Measurements from ENCODE around the gene CREB3L1. TPM values are rescaled to one million over a fixed set of nuclear protein-coding genes. Genes with fewer than 3 reads are reported as not detected.

Gene CREB3L1
- total and polyA plus RNA-seq, 2 experiments from 2014 or later, result 8.5 to 10.4 TPM

DNA sequence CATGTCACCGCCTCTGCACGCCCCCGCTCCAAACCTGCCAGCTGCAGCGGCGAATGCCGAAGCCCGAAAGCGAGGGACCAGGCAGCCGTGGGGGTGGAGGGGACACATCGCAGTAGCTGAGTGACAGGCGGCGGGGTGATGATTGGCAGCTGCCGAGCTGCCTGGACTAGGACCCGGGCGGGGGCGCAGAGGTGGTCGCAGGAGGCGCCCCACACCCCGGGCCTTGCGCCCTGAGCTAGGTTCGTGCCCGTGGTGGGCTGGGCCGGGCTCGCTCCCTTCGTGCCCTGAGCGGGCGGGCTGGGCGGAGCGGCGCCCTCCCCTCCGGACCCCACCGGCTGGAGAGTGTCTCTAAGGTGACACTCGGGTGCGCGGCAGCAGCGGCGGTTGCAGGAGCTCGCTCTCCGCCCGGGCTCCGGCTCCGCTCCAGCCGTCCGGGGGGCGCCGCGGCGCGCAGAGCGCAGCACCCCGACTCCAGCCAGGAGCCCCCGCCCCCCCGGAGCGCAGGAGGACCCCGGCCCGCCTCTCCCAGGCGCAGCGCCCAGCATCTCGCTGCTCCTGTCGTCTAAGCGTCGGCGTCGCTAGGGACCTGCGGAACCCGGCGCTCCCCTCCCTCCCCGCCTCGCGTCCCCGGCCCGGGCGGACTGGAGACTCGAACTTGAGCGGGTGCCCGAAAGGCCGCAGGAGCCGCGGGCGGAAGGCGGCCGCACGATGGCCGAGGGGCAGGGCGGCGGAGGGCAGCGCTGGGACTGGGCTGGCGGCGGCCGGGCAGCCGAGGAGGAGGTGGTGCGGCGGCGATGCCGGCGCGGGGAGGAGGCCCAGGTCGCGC lies 55.3 kb downstream of the CREB3L1 start:
- H3K4me3 Mint-ChIP-seq, result peak overlapping the region; percentile 73
- H3K27me3 Mint-ChIP-seq (ENCODE audit: insufficient read depth, low read depth, poor library complexity), result peaks cover 54% of the 10 kb centered on the region
- Histone ChIP-seq H3K9me2 (ENCODE audit: insufficient read depth) (no peaks in the 10 kb centered on the region), H2AFZ (peak overlapping the region; percentile 81; the same call in 1 of the 2 replicates), H3K27me3 (ENCODE audit: insufficient read depth) (peaks cover 61% of the 10 kb centered on the region), H3K4me3 (peak overlapping the region; percentile 77), H3K79me2 (replicated peaks; ENCODE audit: insufficient read depth) (no peaks in the 10 kb centered on the region), H3K4me2 (peak overlapping the region; percentile 95), H3K36me3 (ENCODE audit: insufficient read depth) (no peaks in the 10 kb centered on the region; the same call in 1 of the 2 replicates), H3K4me1 (ENCODE audit: insufficient read depth) (peaks cover 45% of the 10 kb centered on the region), H3F3A (replicated peaks; ENCODE audit: low read depth) (peaks cover 19% of the 10 kb centered on the region; the same call in 1 of the 2 replicates), H3K27ac (ENCODE audit: low read depth) (no peak overlapping the region), H4K20me1 (replicated peaks; ENCODE audit: insufficient read depth) (no peaks in the 10 kb centered on the region)
- no peak overlapping the region for H3K27ac Mint-ChIP-seq
- peaks cover 60% of the 10 kb centered on the region for H3K4me1 Mint-ChIP-seq
- peak; percentile 61 for ATAC-seq
- peak; percentile 77 for DNase-seq (ENCODE audit: low spot score)
- TF ChIP-seq CREB1 (CRISPR knock-in tag; IDR thresholded peaks at IDR 0.05; ENCODE audit: low read depth), result no peak
- peak; percentile 0 for TF ChIP-seq EZH2 (IDR thresholded peaks at IDR 0.05; ENCODE audit: low read depth, unreplicated experiment)
- 0 out of 2 replicates have a peak, but pooled peaks have one; percentile 3 for TF ChIP-seq POLR2AphosphoS5 (IDR thresholded peaks at IDR 0.05; ENCODE audit: low read depth)
- TF ChIP-seq JUNB (IDR thresholded peaks at IDR 0.05; ENCODE audit: unreplicated experiment), result no peak
- no peak for TF ChIP-seq EZH2phosphoT487 (IDR thresholded peaks at IDR 0.05; ENCODE audit: unreplicated experiment)
- H3K36me3 Mint-ChIP-seq (ENCODE audit: low read depth), result peaks cover 4% of the 10 kb centered on the region; the same call in 2 of the 3 replicates
- no peaks in the 10 kb centered on the region for H3K9me3 Mint-ChIP-seq

- H3K27ac Mint-ChIP-seq, result no peak overlapping the region
- no peaks in the 10 kb centered on the region; the same call in 1 of the 2 replicates for H3K36me3 ChIP-seq (ENCODE audit: insufficient read depth)
- peak overlapping the region; percentile 95 for H3K4me2 ChIP-seq
- H3K36me3 Mint-ChIP-seq (ENCODE audit: low read depth), result peaks cover 4% of the 10 kb centered on the region; the same call in 2 of the 3 replicates
- DNase-seq (ENCODE audit: low spot score) (no peak), ATAC-seq (no peak)
- H3K4me1 ChIP-seq (ENCODE audit: insufficient read depth), result peaks cover 52% of the 10 kb centered on the region
- H3K9me2 ChIP-seq (ENCODE audit: insufficient read depth), result no peaks in the 10 kb centered on the region
- peak overlapping the region; percentile 77 for H3K4me3 ChIP-seq
- peak overlapping the region; percentile 73 for H3K4me3 Mint-ChIP-seq
- peaks cover 23% of the 10 kb centered on the region; the same call in 1 of the 2 replicates for H3F3A ChIP-seq (replicated peaks; ENCODE audit: low read depth)
- H2AFZ ChIP-seq, result peak overlapping the region; percentile 81
- no peaks in the 10 kb centered on the region for H3K9me3 Mint-ChIP-seq
- peaks cover 67% of the 10 kb centered on the region for H3K4me1 Mint-ChIP-seq
- H3K27ac ChIP-seq (ENCODE audit: low read depth), result no peak overlapping the region
- H3K27me3 Mint-ChIP-seq (ENCODE audit: insufficient read depth, low read depth, poor library complexity), result peaks cover 55% of the 10 kb centered on the region
- no peaks in the 10 kb centered on the region for H3K79me2 ChIP-seq (replicated peaks; ENCODE audit: insufficient read depth)
- peaks cover 61% of the 10 kb centered on the region for H3K27me3 ChIP-seq (ENCODE audit: insufficient read depth)
- no peaks in the 10 kb centered on the region for H4K20me1 ChIP-seq (replicated peaks; ENCODE audit: insufficient read depth)
- peak; percentile 38 for TF ChIP-seq EZH2 (IDR thresholded peaks at IDR 0.05; ENCODE audit: low read depth, unreplicated experiment)
- peak; percentile 55 for TF ChIP-seq CREB1 (CRISPR knock-in tag; IDR thresholded peaks at IDR 0.05; ENCODE audit: low read depth)
- TF ChIP-seq POLR2AphosphoS5 (IDR thresholded peaks at IDR 0.05; ENCODE audit: low read depth), result 0 out of 2 replicates have a peak, but pooled peaks have one; percentile 6
- TF ChIP-seq REST (IDR thresholded peaks at IDR 0.05; ENCODE audit: unreplicated experiment), result no peak
- TF ChIP-seq ZNF331 (CRISPR knock-in tag; IDR thresholded peaks at IDR 0.05; ENCODE audit: low read depth), result no peak
These were observed 56.0 kb downstream of the CREB3L1 start for GRCh38 chr11:46333394-46333947.

All from GM23338 (cell line).